A549 (cell line): ENCODE results near the gene PARP15. TPM values are rescaled to one million over a fixed set of nuclear protein-coding genes. Genes with fewer than 3 reads are reported as not detected.
A peak's percentile ranks its signal among the peaks of the same experiment; 100 is the strongest.
"Not testable (repeated sequence)": the region's sequence is repeated elsewhere in the genome, so short reads cannot be mapped to it uniquely, and the experiment has no call there.

Source experiments
- ATAC-seq, 2 experiments: fragments of 200-7000 bp in 1 of 2; fragments of >200 bp in 1 of 2; cut with Nextera tagmentation in 1 of 2; cut with Tn5 transposase in 1 of 2; 3 replicates each; pipeline versions ENCODE4 v1.8.0 to v1.9.1; 2018 to 2020; ENCODE audit warnings: mild to moderate bottlenecking in 1 of 2, moderate library complexity in 1 of 2
- CTCF ChIA-PET: fragments of 300-600 bp; sonication (Branson Sonifier 250); formaldehyde crosslinking; extraction: SDS; loops from one replicate; lab custom pipeline; 2021; ENCODE audit warnings: antibody characterized with exemption, inconsistent platforms; lab: Yijun Ruan, JAX
- POLR2A ChIA-PET: fragments of 350-600 bp; formaldehyde crosslinking; extraction: SDS; loops from one replicate; lab custom pipeline; 2021; ENCODE audit warnings: antibody characterized with exemption, inconsistent platforms; lab: Yijun Ruan, JAX
- DNase-seq, 2 experiments: peaks; one replicate each; pipeline versions ENCODE4 v3.0.0 to v3.0.0-alpha.2; 2011 to 2016; ENCODE audit warnings: low read depth in 1 of 2, low spot score in 1 of 2
- FAIRE-seq: peaks from 2 replicates; lab custom pipeline; 2011; peaks lifted over from hg19 to GRCh38; lab: Jason Lieb, UNC
- H3K27ac ChIP-seq, 2 experiments: fragments of >200 bp; sonication (Bioruptor Twin); formaldehyde crosslinking; 3 replicates each; pipeline ENCODE4 v1.5.1; 2016 to 2017
- H3K4me1 ChIP-seq: fragments of >200 bp; sonication (Bioruptor Twin); formaldehyde crosslinking; 3 replicates; pipeline ENCODE4 v1.6.1; 2016
- H3K4me2 ChIP-seq: fragments of >200 bp; sonication (Bioruptor Twin); formaldehyde crosslinking; 3 replicates; pipeline ENCODE4 v1.6.1; 2016
- H3K4me3 ChIP-seq: fragments of >200 bp; sonication (Bioruptor Twin); formaldehyde crosslinking; 3 replicates; pipeline ENCODE4 v1.5.1; 2016
- H3K9me3 ChIP-seq: fragments of >200 bp; sonication (Bioruptor Twin); formaldehyde crosslinking; 3 replicates; pipeline ENCODE4 v1.6.1; 2016
- CBX2 ChIP-seq: fragments of 200-600 bp; sonication (generic); IDR thresholded peaks from 2 replicates; pipeline ENCODE4 v1.6.1; 2016; ENCODE audit warnings: low read depth, mild to moderate bottlenecking, borderline replicate concordance
- CBX8 ChIP-seq: fragments of 200-600 bp; sonication (generic); IDR thresholded peaks from 2 replicates; pipeline ENCODE4 v1.6.1; 2016
- EHMT2 ChIP-seq: fragments of 200-600 bp; sonication (generic); IDR thresholded peaks from 2 replicates; pipeline ENCODE4 v1.6.1; 2016; ENCODE audit warnings: antibody characterized with exemption, low read depth, mild to moderate bottlenecking, moderate library complexity
- ELK1 ChIP-seq: fragments of 150-350 bp; IDR thresholded peaks from 2 replicates; pipeline ENCODE4 v1.6.1; 2014; ENCODE audit warnings: low read depth, mild to moderate bottlenecking, low read length
- EP300 ChIP-seq, 2 experiments: fragments of >200 bp; sonication (Bioruptor Twin); formaldehyde crosslinking; IDR thresholded peaks; 2 replicates in 1 of 2; 3 replicates in 1 of 2; pipeline ENCODE4 v1.6.1; 2016 to 2017
- ESRRA ChIP-seq: fragments of 150-350 bp; IDR thresholded peaks from 2 replicates; pipeline ENCODE4 v1.6.1; 2014; ENCODE audit warnings: mild to moderate bottlenecking, low read length, borderline replicate concordance
- HMGXB4 ChIP-seq: fragments of 250-450 bp; sonication (Bioruptor Pico); IDR thresholded peaks from 2 replicates; pipeline ENCODE4 v1.5.0; 2021; ENCODE audit warnings: mild to moderate bottlenecking, moderate library complexity, borderline replicate concordance
- HOXA7 ChIP-seq: fragments of 250-450 bp; sonication (Bioruptor Pico); IDR thresholded peaks from 2 replicates; pipeline ENCODE4 v1.5.0; 2020; ENCODE audit warnings: mild to moderate bottlenecking, moderate library complexity
- HOXB5 ChIP-seq: fragments of 250-450 bp; sonication (Bioruptor Pico); IDR thresholded peaks from 2 replicates; pipeline ENCODE4 v1.5.0; 2020; ENCODE audit warnings: mild to moderate bottlenecking, moderate library complexity
- MAZ ChIP-seq: fragments of 150-350 bp; IDR thresholded peaks from 2 replicates; pipeline ENCODE4 v1.6.1; 2014; ENCODE audit warnings: antibody characterized with exemption, low read depth, low read length, borderline replicate concordance
- NFE2L2 ChIP-seq: fragments of 150-350 bp; conservative IDR thresholded peaks from 2 replicates; pipeline ENCODE4 v1.6.1; 2014; ENCODE audit warnings: low read length
- NPAS2 ChIP-seq: fragments of 250-450 bp; sonication (Bioruptor Pico); IDR thresholded peaks from 2 replicates; pipeline ENCODE4 v1.8.0; 2022; ENCODE audit warnings: mild to moderate bottlenecking, moderate library complexity, borderline replicate concordance
- PHF8 ChIP-seq: fragments of 200-600 bp; sonication (generic); IDR thresholded peaks from 2 replicates; pipeline ENCODE4 v1.6.1; 2016; ENCODE audit warnings: low read depth, mild to moderate bottlenecking, antibody characterized with exemption, moderate library complexity, borderline replicate concordance
- RAD21 ChIP-seq, 2 experiments: fragments of >200 bp in 1 of 2; sonication (Bioruptor Twin) in 1 of 2; formaldehyde crosslinking in 1 of 2; IDR thresholded peaks in 1 of 2; conservative IDR thresholded peaks in 1 of 2; 2 replicates in 1 of 2; 3 replicates in 1 of 2; pipeline ENCODE4 v1.6.1; 2012 to 2018; ENCODE audit warnings: inconsistent platforms in 1 of 2
- RCOR1 ChIP-seq: fragments of 150-350 bp; IDR thresholded peaks from 2 replicates; pipeline ENCODE4 v1.6.1; 2014; ENCODE audit warnings: antibody characterized with exemption, low read length, low read depth
- TFCP2L1 ChIP-seq: fragments of 250-450 bp; sonication (Bioruptor Pico); IDR thresholded peaks from 2 replicates; pipeline ENCODE4 v1.5.0; 2021; ENCODE audit warnings: mild to moderate bottlenecking
- WGBS: methylation state at CpG from one replicate; pipeline ENCODE4 v1.1.6; 2017; ENCODE audit errors: missing lambda C conversion rate; 5-methylcytosine and 5-hydroxymethylcytosine counted together
- polyA plus RNA-seq, 4 experiments: library from polyadenylated mRNA; depleted of rRNA in 3 of 4; stranded (reverse); fragments of >200 nt; fragmentation: RNase III in 1 of 4; extraction: RNeasy Plus Mini Kit Qiagen cat#74134 plus additional on column Dnase treatment in 1 of 4; gene quantifications; 2 replicates in 3 of 4; 3 replicates in 1 of 4; pipeline ENCODE4 v1.2.3, GENCODE V29; 2011 to 2017
- TF ChIP-seq, protein P1 (sequence below): IDR thresholded peaks from 2 replicates; pipeline ENCODE4 v1.6.1; 2012

Gene PARP15
- polyA plus RNA-seq, 2 of the 4 experiments (the other 2 are of a cell fraction): 0.05 TPM; not detected in 1

DNA sequence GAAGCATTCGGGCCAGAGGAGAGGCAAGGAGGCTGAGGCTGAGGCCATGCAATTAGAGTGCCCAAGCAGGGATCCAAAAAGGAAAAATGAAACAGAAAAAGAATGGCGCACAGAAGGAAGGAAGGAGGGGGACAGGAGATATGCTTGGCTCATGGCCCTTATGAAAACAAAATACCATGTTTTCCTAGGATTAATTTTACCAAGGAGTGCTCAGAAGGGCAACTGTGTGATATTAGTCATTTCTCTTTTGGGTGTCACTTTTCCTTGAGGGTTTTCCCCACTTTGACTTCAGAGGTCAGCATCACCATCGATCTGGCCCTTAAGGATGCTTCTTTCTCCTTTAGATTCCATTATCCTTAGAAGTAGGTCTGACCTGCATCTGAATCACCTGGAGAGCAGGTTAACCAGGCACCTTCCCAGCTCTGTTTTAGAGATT lies 104.5 kb downstream of the PARP15 start:
- peak overlapping the region; percentile 92 to 95; a peak in 5 of 6 replicates for H3K27ac ChIP-seq
- ChIA-PET CTCF (interaction anchor here (0.9 to 4.6 kb wide), 4 partner anchors 18 to 289 kb away, joined by 3 to 52 read pairs (median 3); no protein-coding TSS in a partner anchor), POLR2A (no interaction called here)
- no peak for TF ChIP-seq EP300 (IDR thresholded peaks at IDR 0.05)
- no peak for TF ChIP-seq ESRRA
- TF ChIP-seq ELK1: no peak
- TF ChIP-seq RAD21 (conservative IDR thresholded peaks at IDR 0.05 in 1 of 2, IDR thresholded peaks at IDR 0.05 in 1 of 2): no peak
- no peak for TF ChIP-seq HOXB5 (CRISPR knock-in tag)
- TF ChIP-seq, protein P1, sequence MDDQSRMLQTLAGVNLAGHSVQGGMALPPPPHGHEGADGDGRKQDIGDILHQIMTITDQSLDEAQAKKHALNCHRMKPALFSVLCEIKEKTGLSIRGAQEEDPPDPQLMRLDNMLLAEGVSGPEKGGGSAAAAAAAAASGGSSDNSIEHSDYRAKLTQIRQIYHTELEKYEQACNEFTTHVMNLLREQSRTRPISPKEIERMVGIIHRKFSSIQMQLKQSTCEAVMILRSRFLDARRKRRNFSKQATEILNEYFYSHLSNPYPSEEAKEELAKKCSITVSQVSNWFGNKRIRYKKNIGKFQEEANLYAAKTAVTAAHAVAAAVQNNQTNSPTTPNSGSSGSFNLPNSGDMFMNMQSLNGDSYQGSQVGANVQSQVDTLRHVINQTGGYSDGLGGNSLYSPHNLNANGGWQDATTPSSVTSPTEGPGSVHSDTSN: no peak
- no peak for TF ChIP-seq NPAS2 (CRISPR knock-in tag)
- TF ChIP-seq MAZ: no peak
- no peak for TF ChIP-seq CBX8
- no peak for TF ChIP-seq NFE2L2
- TF ChIP-seq HMGXB4: no peak
- TF ChIP-seq CBX2: no peak
- peak overlapping the region; percentile 93 for H3K4me2 ChIP-seq
- H3K4me3 ChIP-seq: peak overlapping the region; percentile 73; the same call in 2 of the 3 replicates
- FAIRE-seq: no peak
- no peak for DNase-seq
- peaks cover 17% of the 10 kb centered on the region for H3K4me1 ChIP-seq
- H3K9me3 ChIP-seq: no peaks in the 10 kb centered on the region
- ATAC-seq: no peak
- WGBS: 91% methylated on average over 3 of the region's 3 CpGs

GRCh38 chr3:122682778-122683411 lies 105.4 kb downstream of the PARP15 start:
- ATAC-seq, H3K4me3 ChIP-seq, H3K27ac ChIP-seq, POLR2A ChIA-PET, H3K4me2 ChIP-seq, FAIRE-seq, H3K9me3 ChIP-seq, DNase-seq: not testable (repeated sequence)
- 96% methylated on average over 11 of the region's 11 CpGs for WGBS
- H3K4me1 ChIP-seq: peaks cover 17% of the 10 kb centered on the region
- CTCF ChIA-PET: interaction anchor here (0.6 to 1.4 kb wide), 4 partner anchors 88 to 344 kb away, joined by 3 to 4 read pairs (median 3); partner anchors contain the start of gene SEMA5B

GRCh38 chr3:122687298-122687697 lies 109.8 kb downstream of the PARP15 start:
- no peak for DNase-seq
- CTCF ChIA-PET: interaction anchor here (0.9 to 2.0 kb wide), 5 partner anchors 8 to 294 kb away, joined by 3 to 14 read pairs (median 4); no protein-coding TSS in a partner anchor
- no peak for FAIRE-seq
- H3K4me2 ChIP-seq: no peak overlapping the region
- no peak for ATAC-seq
- 96% methylated on average over 2 of the region's 2 CpGs for WGBS
- no peaks in the 10 kb centered on the region for H3K9me3 ChIP-seq
- H3K27ac ChIP-seq: no peak overlapping the region
- H3K4me3 ChIP-seq: no peak overlapping the region
- POLR2A ChIA-PET: no interaction called here
- TF ChIP-seq PHF8 (no peak), EHMT2 (no peak), RCOR1 (no peak), TFCP2L1 (no peak), HOXA7 (CRISPR knock-in tag) (no peak)
- H3K4me1 ChIP-seq: peaks cover 21% of the 10 kb centered on the region

Other genes starting within 250 kb of the PARP15 start
- 31.3 and 51.6 TPM in 2 replicates for gene MIX23, start 194.4 kb upstream of the PARP15 start, polyA plus RNA-seq (2011; rRNA removed)
- 48.1 to 62.5 TPM (median 54.1 TPM) in 3 replicates for gene MIX23, start 194.4 kb upstream of the PARP15 start, polyA plus RNA-seq (2017; fragmentation: RNase III; extraction: RNeasy Plus Mini Kit Qiagen cat#74134 plus additional on column Dnase treatment)
- gene FAM162A, start 193.5 kb upstream of the PARP15 start, polyA plus RNA-seq (2011; rRNA removed): 61.1 and 64.8 TPM in 2 replicates
- gene FAM162A, start 193.5 kb upstream of the PARP15 start, polyA plus RNA-seq (2017; fragmentation: RNase III; extraction: RNeasy Plus Mini Kit Qiagen cat#74134 plus additional on column Dnase treatment): 40.7 to 43.5 TPM (median 41.8 TPM) in 3 replicates
- 9.0 and 10.2 TPM in 2 replicates for gene WDR5B, start 161.6 kb upstream of the PARP15 start, polyA plus RNA-seq (2011; rRNA removed)
- 5.1 to 5.9 TPM (median 5.9 TPM) in 3 replicates for gene WDR5B, start 161.6 kb upstream of the PARP15 start, polyA plus RNA-seq (2017; fragmentation: RNase III; extraction: RNeasy Plus Mini Kit Qiagen cat#74134 plus additional on column Dnase treatment)
- gene KPNA1, start 62.7 kb upstream of the PARP15 start, polyA plus RNA-seq (2011; rRNA removed): 81.8 and 86.6 TPM in 2 replicates
- 48.1 to 50.7 TPM (median 48.9 TPM) in 3 replicates for gene KPNA1, start 62.7 kb upstream of the PARP15 start, polyA plus RNA-seq (2017; fragmentation: RNase III; extraction: RNeasy Plus Mini Kit Qiagen cat#74134 plus additional on column Dnase treatment)
- gene PARP9, start 13.3 kb upstream of the PARP15 start, polyA plus RNA-seq (2011; rRNA removed): 11.7 and 12.6 TPM in 2 replicates
- gene PARP9, start 13.3 kb upstream of the PARP15 start, polyA plus RNA-seq (2017; fragmentation: RNase III; extraction: RNeasy Plus Mini Kit Qiagen cat#74134 plus additional on column Dnase treatment): 4.5 to 7.0 TPM (median 5.1 TPM) in 3 replicates
- 4.2 and 6.9 TPM in 2 replicates for gene DTX3L, start 13.3 kb upstream of the PARP15 start, polyA plus RNA-seq (2011; rRNA removed)
- 5.3 to 6.8 TPM (median 5.7 TPM) in 3 replicates for gene DTX3L, start 13.3 kb upstream of the PARP15 start, polyA plus RNA-seq (2017; fragmentation: RNase III; extraction: RNeasy Plus Mini Kit Qiagen cat#74134 plus additional on column Dnase treatment)
- gene PARP14, start 103.2 kb downstream of the PARP15 start, polyA plus RNA-seq (2011; rRNA removed): 23.0 and 23.6 TPM in 2 replicates
- gene PARP14, start 103.2 kb downstream of the PARP15 start, polyA plus RNA-seq (2017; fragmentation: RNase III; extraction: RNeasy Plus Mini Kit Qiagen cat#74134 plus additional on column Dnase treatment): 7.5 to 8.7 TPM (median 8.7 TPM) in 3 replicates
- gene HSPBAP1, start 216.2 kb downstream of the PARP15 start, polyA plus RNA-seq (2011; rRNA removed): 8.8 and 9.2 TPM in 2 replicates
- gene HSPBAP1, start 216.2 kb downstream of the PARP15 start, polyA plus RNA-seq (2017; fragmentation: RNase III; extraction: RNeasy Plus Mini Kit Qiagen cat#74134 plus additional on column Dnase treatment): 5.0 to 6.3 TPM (median 5.2 TPM) in 3 replicates
- 16.2 and 16.8 TPM in 2 replicates for gene SLC49A4, start 217.4 kb downstream of the PARP15 start, polyA plus RNA-seq (2011; rRNA removed)
- 9.3 to 11.1 TPM (median 10.1 TPM) in 3 replicates for gene SLC49A4, start 217.4 kb downstream of the PARP15 start, polyA plus RNA-seq (2017; fragmentation: RNase III; extraction: RNeasy Plus Mini Kit Qiagen cat#74134 plus additional on column Dnase treatment)